Keratinocyte (primary cell): ENCODE results near the gene NUAK2. TPM values are rescaled to one million over a fixed set of nuclear protein-coding genes. Genes with fewer than 3 reads are reported as not detected.

ENCODE experiments used
- DNase-seq: peaks from one replicate; pipeline ENCODE4 v3.0.0-alpha.2; 2011; ENCODE audit warnings: low read depth, missing footprints, low spot score
- FAIRE-seq: peaks from 2 replicates; lab custom pipeline; 2011; peaks lifted over from hg19 to GRCh38; lab: Jason Lieb, UNC
- H2AFZ ChIP-seq: 2 replicates; pipeline ENCODE4 v1.6.0; 2012; ENCODE audit warnings: low read length, control low read depth, inconsistent platforms; ENCODE audit not compliant: control insufficient read depth
- H3K27ac ChIP-seq: 2 replicates; pipeline ENCODE4 v1.5.1; 2011; ENCODE audit warnings: low read length; ENCODE audit not compliant: control insufficient read depth, insufficient read depth
- H3K27me3 ChIP-seq: 3 replicates; pipeline ENCODE4 v1.6.0; 2011; ENCODE audit warnings: low read length; ENCODE audit not compliant: control insufficient read depth, insufficient read depth; ENCODE audit errors: extremely low read depth
- H3K36me3 ChIP-seq, 2 experiments: 2 replicates in 1 of 2; 3 replicates in 1 of 2; pipeline ENCODE4 v1.5.1; 2011; ENCODE audit warnings: low read length in 2 of 2, mild to moderate bottlenecking in 1 of 2; ENCODE audit not compliant: control insufficient read depth in 2 of 2, insufficient read depth in 2 of 2; ENCODE audit errors: extremely low read depth in 1 of 2
- H3K4me1 ChIP-seq: 3 replicates; pipeline ENCODE4 v1.5.1; 2011; ENCODE audit warnings: low read length; ENCODE audit not compliant: control insufficient read depth, insufficient read depth; ENCODE audit errors: extremely low read depth
- H3K4me2 ChIP-seq: 3 replicates; pipeline ENCODE4 v1.6.0; 2011; ENCODE audit warnings: low read depth, low read length; ENCODE audit not compliant: control insufficient read depth, insufficient read depth; ENCODE audit errors: extremely low read depth
- H3K4me3 ChIP-seq, 3 experiments: fragments of 200-600 bp in 1 of 3; sonication (generic) in 1 of 3; 2 replicates in 2 of 3; 3 replicates in 1 of 3; pipeline ENCODE4 v1.5.1; 2011 to 2016; ENCODE audit warnings: low read length in 3 of 3, mild to moderate bottlenecking in 3 of 3, control low read depth in 2 of 3, inconsistent platforms in 1 of 3, low read depth in 1 of 3, mixed read lengths in 1 of 3, mixed run types in 1 of 3, moderate library complexity in 1 of 3; ENCODE audit not compliant: control insufficient read depth in 2 of 3, insufficient read depth in 2 of 3; ENCODE audit errors: extremely low read depth in 1 of 3
- H3K79me2 ChIP-seq: 2 replicates; pipeline ENCODE4 v1.6.0; 2012; ENCODE audit warnings: low read length; ENCODE audit not compliant: control insufficient read depth, insufficient read depth
- H3K9ac ChIP-seq: 3 replicates; pipeline ENCODE4 v1.6.0; 2011; ENCODE audit warnings: low read length; ENCODE audit not compliant: control insufficient read depth, insufficient read depth; ENCODE audit errors: extremely low read depth
- H3K9me1 ChIP-seq: 3 replicates; pipeline ENCODE4 v1.6.0; 2011; ENCODE audit warnings: low read length; ENCODE audit not compliant: control insufficient read depth, insufficient read depth; ENCODE audit errors: extremely low read depth
- H3K9me3 ChIP-seq: 2 replicates; pipeline ENCODE4 v1.5.1; 2012; ENCODE audit warnings: low read depth, low read length; ENCODE audit not compliant: control insufficient read depth
- H4K20me1 ChIP-seq: 3 replicates; pipeline ENCODE4 v1.6.0; 2011; ENCODE audit warnings: low read length; ENCODE audit not compliant: control insufficient read depth, insufficient read depth; ENCODE audit errors: extremely low read depth
- CTCF ChIP-seq, 3 experiments: IDR thresholded peaks in 1 of 3; conservative IDR thresholded peaks in 1 of 3; optimal IDR thresholded peaks in 1 of 3; 2 replicates in 2 of 3; 3 replicates in 1 of 3; pipeline versions ENCODE3 to v1.5.1; 2011; ENCODE audit warnings: low read length in 3 of 3, mild to moderate bottlenecking in 3 of 3, moderate library complexity in 2 of 3, control low read depth in 1 of 3, inconsistent platforms in 1 of 3; ENCODE audit not compliant: insufficient read depth in 2 of 3; ENCODE audit errors: extremely low read depth in 1 of 3
- EZH2 ChIP-seq: IDR thresholded peaks from one replicate; pipeline ENCODE4 v1.6.1; 2012; ENCODE audit warnings: inconsistent platforms, mild to moderate bottlenecking, low read length, moderate library complexity
- dilution Hi-C: fragments of 300-500 bp; cut with MboI; formaldehyde crosslinking; loops from one replicate; pipeline ENCODE4 v1.7.0; 2020; ENCODE audit warnings: low sequenced_read_pairs; ENCODE audit not compliant: extremely low pct_ligation_motif_present
- polyA plus RNA-seq, 5 experiments: library from polyadenylated mRNA; depleted of rRNA in 3 of 5; stranded (reverse) in 3 of 5; stranded (forward) in 1 of 5; unstranded in 1 of 5; fragments of >200 nt; gene quantifications; 1 replicate in 1 of 5; 2 replicates in 3 of 5; 3 replicates in 1 of 5; pipeline versions ENCODE4 v1.2.1 to v1.2.3, GENCODE V29; 2011 to 2012; ENCODE audit warnings: missing spikeins in 2 of 5, low read depth in 1 of 5, low replicate concordance in 1 of 5

The NUAK2 gene
- polyA plus RNA-seq, 1 donor (not counting 4 experiments of a cell fraction or from before 2014, with no cell fraction given) = 3.9 TPM

- DNase-seq (no peak), FAIRE-seq (no peak)
- H3K27me3 ChIP-seq = peaks cover 17% of the 10 kb centered on the region
- no peaks in the 10 kb centered on the region for H4K20me1 ChIP-seq
- no peaks in the 10 kb centered on the region for H3K36me3 ChIP-seq
- H3K4me1 ChIP-seq = peaks cover 10% of the 10 kb centered on the region
- dilution Hi-C loops = no loop called here
- TF ChIP-seq CTCF (optimal IDR thresholded peaks at IDR 0.05 in 1 of 3, IDR thresholded peaks at IDR 0.05 in 1 of 3, conservative IDR thresholded peaks at IDR 0.05 in 1 of 3; ENCODE audit: extremely low read depth in 1 of 3, insufficient read depth in 2 of 3, low read length in 3 of 3) (no peak), EZH2 (no peak)
- H3K4me2 ChIP-seq = no peak overlapping the region
- no peak overlapping the region for H3K9ac ChIP-seq
- no peak overlapping the region for H3K4me3 ChIP-seq
- no peaks in the 10 kb centered on the region for H3K79me2 ChIP-seq
- no peaks in the 10 kb centered on the region for H3K9me1 ChIP-seq
- no peak overlapping the region for H3K27ac ChIP-seq
- no peak overlapping the region for H2AFZ ChIP-seq
- no peaks in the 10 kb centered on the region for H3K9me3 ChIP-seq
Observed at GRCh38 chr1:205328476-205328875, 6.9 kb upstream of the NUAK2 start.

GRCh38 chr1:205326812-205327466 is 5.4 kb upstream of the NUAK2 start:
- H3K27ac ChIP-seq = no peak overlapping the region

More at GRCh38 chr1:205326812-205327466, 5.4 kb upstream of the NUAK2 start:
- dilution Hi-C loops = no loop called here
- Histone ChIP-seq H4K20me1 (no peaks in the 10 kb centered on the region), H2AFZ (no peak overlapping the region), H3K4me3 (no peak overlapping the region), H3K79me2 (no peaks in the 10 kb centered on the region), H3K9me3 (no peaks in the 10 kb centered on the region), H3K9ac (no peak overlapping the region), H3K27me3 (peaks cover 17% of the 10 kb centered on the region), H3K9me1 (no peaks in the 10 kb centered on the region), H3K4me1 (peaks cover 10% of the 10 kb centered on the region), H3K36me3 (no peaks in the 10 kb centered on the region), H3K4me2 (no peak overlapping the region)
- FAIRE-seq (no peak), DNase-seq (no peak)
- TF ChIP-seq CTCF (optimal IDR thresholded peaks at IDR 0.05 in 1 of 3, IDR thresholded peaks at IDR 0.05 in 1 of 3, conservative IDR thresholded peaks at IDR 0.05 in 1 of 3; ENCODE audit: extremely low read depth in 1 of 3, insufficient read depth in 2 of 3, low read length in 3 of 3) (no peak), EZH2 (no peak)
